ENCODE measurements around the gene CCDC60.
"Not testable (repeated sequence)": the region's sequence is repeated elsewhere in the genome, so short reads cannot be mapped to it uniquely, and the experiment has no call there.

CCDC60 gene

GRCh38 chr12:119343130-119343529 is 8.6 kb downstream of the CCDC60 start:
- POLR2A ChIA-PET: no interaction called here
- CTCF ChIA-PET: no interaction called here
- no peak for TF ChIP-seq ZNF513 (tag by site-specific recombination; IDR thresholded peaks at IDR 0.05)
- no peak for TF ChIP-seq SALL2 (tag by site-specific recombination; IDR thresholded peaks at IDR 0.05; ENCODE audit: borderline replicate concordance)
- TF ChIP-seq ZFP37 (tag by site-specific recombination; IDR thresholded peaks at IDR 0.05): no peak
- no peak for TF ChIP-seq ZNF221 (tag by site-specific recombination; IDR thresholded peaks at IDR 0.05; ENCODE audit: borderline replicate concordance)
- TF ChIP-seq ZBTB49 (tag by site-specific recombination; IDR thresholded peaks at IDR 0.05; ENCODE audit: low read depth): no peak
- no peak for TF ChIP-seq ZNF350 (tag by site-specific recombination; IDR thresholded peaks at IDR 0.05)
- TF ChIP-seq ZNF140 (tag by site-specific recombination; IDR thresholded peaks at IDR 0.05): no peak
- no peak for TF ChIP-seq ZNF629 (tag by site-specific recombination; IDR thresholded peaks at IDR 0.05)
- H3K9me3 ChIP-seq (ENCODE audit: control insufficient read depth, insufficient read depth, low read depth, low read length): no peaks in the 10 kb centered on the region
- H3K4me3 ChIP-seq (ENCODE audit: low read depth, low read length): no peak overlapping the region
- no peak overlapping the region for H3K27ac ChIP-seq (ENCODE audit: extremely low read depth, low read depth, low read length)
- no peaks in the 10 kb centered on the region for H3K4me1 ChIP-seq (ENCODE audit: control insufficient read depth, insufficient read depth, low read length)
- no peaks in the 10 kb centered on the region for H3K36me3 ChIP-seq (ENCODE audit: control insufficient read depth in 2 of 2, insufficient read depth in 1 of 2, low read length in 2 of 2)

DNA sequence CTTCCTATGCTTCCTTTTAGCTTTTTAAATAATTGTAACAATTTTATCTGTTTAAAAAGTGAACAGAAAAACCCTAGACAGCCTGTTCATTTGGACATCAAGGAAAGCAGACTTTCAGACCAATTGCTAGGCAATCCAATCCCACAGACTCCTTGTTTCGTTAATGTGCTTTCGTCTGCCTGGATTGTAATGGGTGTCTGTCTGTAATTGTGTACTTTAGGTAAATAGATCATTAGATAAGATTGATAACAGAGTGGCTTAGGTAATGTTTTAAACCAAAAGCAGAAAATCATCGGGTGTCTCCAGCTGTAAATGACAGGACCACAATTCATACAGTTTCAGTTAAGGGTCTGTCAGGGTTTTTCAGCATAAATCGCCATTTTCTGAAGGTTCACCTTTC is 19.6 kb downstream of the CCDC60 start:
- ChIA-PET CTCF (no interaction called here), POLR2A (no interaction called here)
- H3K4me3 ChIP-seq (ENCODE audit: low read depth, low read length): no peak overlapping the region
- no peak overlapping the region for H3K27ac ChIP-seq (ENCODE audit: extremely low read depth, low read depth, low read length)
- H3K9me3 ChIP-seq (ENCODE audit: control insufficient read depth, insufficient read depth, low read depth, low read length): no peaks in the 10 kb centered on the region
- H3K4me1 ChIP-seq (ENCODE audit: control insufficient read depth, insufficient read depth, low read length): no peaks in the 10 kb centered on the region
- TF ChIP-seq ZNF335 (tag by site-specific recombination; conservative IDR thresholded peaks at IDR 0.05) (no peak), ZNF596 (tag by site-specific recombination; IDR thresholded peaks at IDR 0.05) (no peak), ZFP69B (tag by site-specific recombination; IDR thresholded peaks at IDR 0.05) (no peak), ZNF510 (tag by site-specific recombination; IDR thresholded peaks at IDR 0.05; ENCODE audit: insufficient replicate concordance) (no peak), ZNF701 (tag by site-specific recombination; IDR thresholded peaks at IDR 0.05) (no peak), ZNF837 (tag by site-specific recombination; IDR thresholded peaks at IDR 0.05) (no peak), ZNF791 (tag by site-specific recombination; IDR thresholded peaks at IDR 0.05) (no peak), ZNF747 (tag by site-specific recombination; IDR thresholded peaks at IDR 0.05) (no peak), MYNN (tag by site-specific recombination; IDR thresholded peaks at IDR 0.05; ENCODE audit: borderline replicate concordance) (no peak), ZNF121 (tag by site-specific recombination; IDR thresholded peaks at IDR 0.05) (no peak), ZNF433 (tag by site-specific recombination; IDR thresholded peaks at IDR 0.05; ENCODE audit: low read depth) (no peak), ZNF677 (tag by site-specific recombination; IDR thresholded peaks at IDR 0.05) (no peak), ZFP3 (tag by site-specific recombination; IDR thresholded peaks at IDR 0.05; ENCODE audit: low read depth) (no peak), ZNF48 (tag by site-specific recombination; IDR thresholded peaks at IDR 0.05) (no peak), ZSCAN16 (tag by site-specific recombination; IDR thresholded peaks at IDR 0.05) (no peak), WT1 (tag by site-specific recombination; IDR thresholded peaks at IDR 0.05) (no peak)
- H3K36me3 ChIP-seq (ENCODE audit: control insufficient read depth in 2 of 2, insufficient read depth in 1 of 2, low read length in 2 of 2): no peaks in the 10 kb centered on the region

DNA sequence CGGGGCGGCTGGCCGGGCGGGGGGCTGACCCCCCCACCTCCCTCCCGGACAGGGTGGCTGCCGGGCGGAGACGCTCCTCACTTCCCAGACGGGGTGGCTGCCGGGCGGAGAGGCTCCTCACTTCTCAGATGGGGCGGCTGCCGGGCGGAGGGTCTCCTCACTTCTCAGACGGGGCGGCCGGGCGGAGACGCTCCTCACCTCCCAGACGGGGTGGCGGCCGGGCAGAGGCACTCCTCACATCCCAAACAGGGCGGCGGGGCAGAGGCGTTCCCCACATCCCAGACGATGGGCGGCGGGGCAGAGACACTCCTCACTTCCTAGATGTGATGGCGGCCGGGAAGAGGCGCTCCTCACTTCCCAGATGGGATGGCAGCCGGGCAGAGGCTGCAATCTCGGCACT is 25.8 kb downstream of the CCDC60 start:
- POLR2A ChIA-PET, CTCF ChIA-PET: not testable (repeated sequence)

More for the DNA sequence above, 25.8 kb downstream of the CCDC60 start:
- H3K4me1 ChIP-seq (ENCODE audit: control insufficient read depth, insufficient read depth, low read length); H3K36me3 ChIP-seq (ENCODE audit: control insufficient read depth in 2 of 2, insufficient read depth in 1 of 2, low read length in 2 of 2); H3K27ac ChIP-seq (ENCODE audit: extremely low read depth, low read depth, low read length); H3K9me3 ChIP-seq (ENCODE audit: control insufficient read depth, insufficient read depth, low read depth, low read length); H3K4me3 ChIP-seq (ENCODE audit: low read depth, low read length): not testable (repeated sequence)

Measured in HEK293 (cell line).